GM04504 (cell line): ENCODE measurements around the gene ZEB2.

ENCODE experiments used
- DNase-seq: peaks from one replicate; pipeline ENCODE4 v3.0.0-alpha.2; 2012; ENCODE audit warnings: low read depth

ZEB2 gene

DNA sequence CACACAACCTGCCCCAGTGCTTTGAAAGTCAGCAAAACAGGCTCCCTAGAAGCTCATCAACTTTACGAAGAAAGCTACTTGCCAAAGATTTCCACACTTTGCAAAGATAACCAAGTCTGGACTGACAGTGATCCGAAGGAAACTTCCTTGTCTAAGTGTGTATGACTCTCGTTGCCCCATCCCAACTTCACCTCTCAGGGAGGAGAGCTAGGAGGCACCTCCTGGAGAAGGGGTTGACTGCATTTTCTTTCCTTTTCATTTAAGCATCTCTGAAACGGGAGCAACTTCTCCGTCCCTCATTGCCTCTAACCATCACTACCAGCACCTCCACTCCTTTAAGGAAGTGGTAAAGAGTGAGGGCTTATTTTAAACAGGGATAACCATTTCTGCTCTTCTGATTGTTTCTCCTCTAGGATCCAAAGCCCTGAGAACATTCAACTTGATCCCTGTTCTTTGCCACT is 7.0 kb downstream of the ZEB2 start:
- no peak for DNase-seq

DNA sequence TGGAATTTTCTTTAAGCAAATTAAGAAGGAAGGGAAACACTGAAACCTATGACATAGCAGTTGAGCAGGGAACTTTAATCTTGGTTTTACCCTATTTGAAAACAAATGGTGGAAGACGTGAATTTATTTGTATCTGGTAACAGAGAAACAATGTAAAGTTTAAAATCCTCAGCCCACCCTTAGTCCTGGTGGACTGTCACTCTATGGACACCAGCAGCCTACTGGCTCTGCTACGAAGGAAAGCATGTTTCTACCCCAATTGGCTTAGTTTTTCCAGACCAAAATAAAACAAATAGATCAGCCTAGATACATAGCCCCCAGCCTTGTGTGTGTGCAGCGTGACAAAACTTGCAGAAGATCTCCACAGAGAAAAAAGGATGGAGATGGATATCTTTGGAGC is 7.4 kb downstream of the ZEB2 start:
- DNase-seq = no peak

DNA sequence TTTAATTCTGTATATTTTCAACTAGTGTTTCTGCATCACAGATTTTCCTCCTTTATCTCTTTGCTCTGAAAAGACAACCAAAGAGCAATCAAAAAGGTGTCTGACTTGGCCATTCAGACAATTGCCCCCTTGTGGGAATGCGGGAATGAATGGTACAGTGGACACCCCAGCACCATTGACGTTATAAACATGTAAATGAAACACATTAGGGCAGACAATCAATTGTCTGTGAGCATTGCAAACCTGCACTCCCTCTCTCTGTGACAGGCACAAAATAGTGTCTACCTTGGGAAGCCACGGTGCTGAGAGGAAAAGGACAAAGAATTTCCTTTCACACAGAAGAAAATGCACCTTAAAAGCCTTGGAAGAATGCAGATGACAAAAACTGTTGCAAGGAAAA is 8.0 kb downstream of the ZEB2 start:
- DNase-seq = no peak

DNA sequence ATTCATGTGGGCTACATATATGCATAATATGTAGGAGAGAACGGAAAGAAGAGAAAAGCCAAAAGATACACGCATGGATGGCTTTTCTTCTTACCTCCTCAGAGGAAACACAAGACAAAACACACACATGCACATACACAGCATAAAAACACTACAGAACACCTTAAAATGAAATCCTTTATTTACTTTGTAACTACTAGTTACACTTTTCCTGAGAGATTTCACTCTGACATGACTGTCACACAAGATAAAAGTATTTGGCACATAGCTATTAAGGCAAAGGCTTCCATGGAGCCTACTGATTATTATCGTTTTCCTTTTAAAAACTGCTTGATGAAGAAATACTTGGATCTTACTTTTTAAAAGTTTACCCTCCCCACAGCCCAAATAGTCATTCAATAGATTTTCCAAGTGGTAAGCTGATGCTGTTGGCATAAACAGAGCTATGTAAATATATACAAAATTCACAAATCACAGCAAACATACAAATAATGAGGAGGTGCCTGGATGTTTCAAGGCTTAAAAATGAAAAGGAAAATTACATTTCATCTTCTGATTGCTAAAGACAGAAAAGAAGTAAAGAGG is 8.6 kb downstream of the ZEB2 start:
- DNase-seq = no peak

DNA sequence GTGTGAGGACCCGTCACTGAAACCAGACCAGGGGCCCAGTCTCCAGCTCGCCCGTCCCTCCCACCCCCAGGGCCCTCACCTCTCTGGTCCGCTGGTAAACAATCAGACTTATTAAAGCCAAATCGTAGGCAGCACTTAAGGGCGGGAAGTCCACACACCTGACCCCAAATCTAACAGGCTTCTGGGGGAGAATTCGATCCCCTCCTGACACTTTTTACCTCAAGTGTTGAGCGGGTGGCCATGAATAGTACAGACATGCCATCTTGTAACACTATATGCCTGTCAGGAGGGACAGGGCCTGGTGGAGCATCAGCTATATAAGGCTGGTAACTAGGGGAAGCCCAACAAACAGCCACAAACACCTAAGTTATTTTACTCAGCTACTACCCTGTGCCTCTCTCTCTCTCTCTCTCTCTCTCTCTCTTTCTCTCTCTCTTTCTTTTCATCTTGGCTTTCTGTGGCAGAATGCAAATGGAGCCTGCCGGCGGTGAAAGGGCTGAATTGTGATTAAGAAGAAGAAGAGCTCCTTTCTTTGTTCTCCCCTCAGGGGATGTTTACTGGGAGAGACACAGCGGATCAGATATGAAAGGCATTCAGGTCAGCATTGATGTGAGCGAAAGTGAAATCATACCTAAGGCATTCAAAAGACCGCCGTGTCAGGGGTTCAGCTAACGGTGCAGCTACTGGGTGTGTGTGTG is 9.5 kb downstream of the ZEB2 start:
- DNase-seq = no peak

DNA sequence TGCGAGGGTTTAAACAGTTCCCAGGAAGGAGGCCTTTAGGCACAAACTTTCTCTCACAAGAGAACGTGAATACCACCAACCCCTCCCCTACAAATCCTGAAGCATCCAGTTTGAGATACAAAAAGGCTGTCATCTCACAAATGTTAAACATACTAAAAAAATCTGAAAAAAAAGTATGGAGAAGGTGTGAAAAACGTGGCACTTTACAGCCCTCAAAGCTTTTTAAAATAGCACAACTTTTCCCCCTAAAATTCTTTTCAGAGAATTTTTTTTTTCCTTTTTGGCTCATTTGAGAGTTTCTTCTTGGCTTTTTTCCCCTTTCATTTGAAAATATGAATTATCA is 10.1 kb downstream of the ZEB2 start:
- DNase-seq = no peak

DNA sequence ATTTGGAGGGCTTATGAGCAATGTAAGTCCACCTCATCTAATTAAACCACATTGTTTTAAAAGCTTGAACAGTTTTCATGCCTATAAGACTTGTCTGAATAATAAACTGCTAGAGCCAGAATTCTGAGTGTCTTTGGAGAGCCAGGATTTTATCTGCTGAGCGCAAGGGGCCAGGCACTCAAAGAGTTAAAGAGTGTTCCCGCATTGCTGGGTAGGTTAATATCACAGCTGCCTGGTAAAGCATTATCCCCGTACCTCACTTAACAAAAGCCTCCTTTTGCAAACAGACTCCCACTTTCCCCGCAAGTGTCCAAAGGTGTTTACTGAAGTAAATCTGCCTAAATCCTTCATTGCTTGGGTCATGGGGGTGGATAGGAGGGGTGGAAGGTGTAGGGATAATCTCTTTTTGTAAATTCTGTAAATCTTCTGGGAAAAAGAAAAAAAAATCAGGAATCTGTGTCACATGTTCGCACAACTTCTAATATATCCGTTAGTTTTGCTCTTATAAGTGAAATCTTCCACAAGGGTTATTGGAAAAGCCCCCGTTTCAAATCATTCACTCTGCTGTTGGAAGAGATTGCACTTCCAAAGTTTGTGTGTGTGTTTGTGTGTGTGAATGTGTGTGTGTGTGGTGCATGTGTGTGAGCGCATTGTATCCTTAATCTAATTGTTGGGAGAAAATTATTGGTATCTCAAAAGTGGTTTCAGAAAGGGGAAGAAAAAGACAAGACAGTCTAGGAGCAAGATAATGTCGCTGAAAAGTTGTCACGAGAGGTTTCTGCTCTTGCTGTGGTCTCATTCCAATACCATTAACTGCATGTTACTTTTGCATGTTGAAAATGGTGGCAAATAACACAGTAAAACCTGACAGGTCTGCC is 10.7 kb downstream of the ZEB2 start:
- no peak for DNase-seq

DNA sequence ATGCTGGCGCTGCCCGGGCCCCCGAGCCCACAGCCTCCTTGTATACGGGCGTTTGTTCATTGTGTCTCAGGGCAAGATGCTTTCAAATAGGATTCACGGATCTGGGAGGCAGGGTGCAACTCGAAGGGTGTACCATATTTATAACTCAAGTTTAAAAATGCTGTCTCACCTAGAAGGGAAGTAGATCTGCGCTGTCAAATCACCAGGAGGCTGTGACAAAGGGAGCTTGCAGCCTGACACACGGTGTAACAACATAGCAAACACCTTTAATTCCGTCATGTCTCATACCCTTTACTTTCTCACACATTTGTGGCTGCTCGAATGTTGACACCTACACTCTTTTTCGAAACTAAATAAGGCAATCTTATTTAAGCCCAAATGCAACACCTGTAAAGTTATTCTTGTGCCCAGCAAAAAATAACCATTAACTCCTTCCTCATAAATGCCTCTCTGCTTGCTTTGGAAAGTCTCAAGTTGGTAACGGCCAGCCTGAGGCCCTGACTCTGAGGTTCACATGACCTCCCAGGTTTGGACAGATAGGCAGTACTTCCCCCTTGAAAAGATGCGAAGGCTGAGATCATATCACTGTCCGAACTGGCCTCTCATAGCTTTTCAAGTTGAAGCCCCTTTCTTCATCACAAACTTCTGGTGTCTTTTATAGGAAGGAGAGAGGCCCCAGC is 11.6 kb downstream of the ZEB2 start:
- DNase-seq = no peak

DNA sequence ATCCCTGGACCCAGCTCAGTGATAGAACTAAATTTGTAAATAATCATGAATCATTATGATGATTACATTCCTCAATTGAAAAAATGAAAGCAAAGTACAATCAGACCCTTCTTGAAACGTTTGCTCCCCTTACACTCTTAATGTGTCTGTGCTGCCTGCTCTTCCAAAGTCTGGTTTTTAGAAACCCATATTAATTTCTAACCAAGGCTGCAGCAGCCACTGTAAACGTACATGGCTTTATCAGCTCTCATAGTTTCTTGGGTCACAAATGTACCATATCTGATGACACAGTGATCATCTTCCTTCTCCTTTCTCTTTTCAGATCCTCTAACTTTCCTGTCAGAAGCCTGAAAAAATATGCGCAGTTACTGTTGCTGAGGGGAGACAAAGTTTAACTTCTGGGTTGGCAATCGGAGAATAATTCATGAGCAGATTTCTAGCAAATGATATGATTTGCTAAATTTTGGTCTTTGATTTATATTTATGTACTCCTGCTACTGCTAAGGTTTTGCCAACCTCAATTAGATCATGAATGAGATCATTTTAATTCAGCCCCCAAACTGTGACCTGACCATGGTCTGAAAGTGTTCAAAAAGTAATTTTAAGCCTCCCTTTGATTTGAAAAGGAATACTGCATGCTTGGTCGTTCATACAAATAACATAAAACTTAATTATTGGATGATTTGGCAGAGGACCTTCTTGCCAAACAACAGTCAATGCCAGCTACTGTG is 12.3 kb downstream of the ZEB2 start:
- no peak for DNase-seq

DNA sequence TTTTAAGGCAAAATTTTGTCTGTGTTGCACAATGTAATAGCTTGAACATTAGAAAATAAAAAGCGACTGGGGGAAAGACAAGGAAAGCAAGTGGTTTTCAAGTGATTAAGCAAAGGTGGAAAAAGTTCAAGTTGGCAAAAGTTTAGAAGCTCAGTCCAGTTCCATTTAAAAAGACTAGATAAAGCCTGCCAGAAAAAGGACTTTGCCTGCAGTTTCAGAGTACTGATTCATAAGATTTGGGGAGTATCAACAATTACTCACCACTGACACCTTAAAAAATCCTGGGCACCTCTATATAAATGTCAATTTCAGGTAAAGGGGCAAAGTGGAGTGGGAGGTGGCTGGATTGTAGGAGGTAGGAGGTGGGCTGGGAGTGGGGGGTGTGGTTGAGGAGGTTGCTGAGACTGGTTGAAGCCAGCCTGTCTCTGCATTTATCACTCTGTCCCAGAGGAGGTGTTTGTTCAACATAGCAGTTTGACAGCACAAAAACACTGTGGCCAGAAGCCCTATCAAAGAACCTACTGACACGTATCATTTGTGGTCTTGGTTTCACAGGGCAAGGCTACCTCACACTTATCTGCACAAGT is 14.6 kb downstream of the ZEB2 start:
- no peak for DNase-seq

DNA sequence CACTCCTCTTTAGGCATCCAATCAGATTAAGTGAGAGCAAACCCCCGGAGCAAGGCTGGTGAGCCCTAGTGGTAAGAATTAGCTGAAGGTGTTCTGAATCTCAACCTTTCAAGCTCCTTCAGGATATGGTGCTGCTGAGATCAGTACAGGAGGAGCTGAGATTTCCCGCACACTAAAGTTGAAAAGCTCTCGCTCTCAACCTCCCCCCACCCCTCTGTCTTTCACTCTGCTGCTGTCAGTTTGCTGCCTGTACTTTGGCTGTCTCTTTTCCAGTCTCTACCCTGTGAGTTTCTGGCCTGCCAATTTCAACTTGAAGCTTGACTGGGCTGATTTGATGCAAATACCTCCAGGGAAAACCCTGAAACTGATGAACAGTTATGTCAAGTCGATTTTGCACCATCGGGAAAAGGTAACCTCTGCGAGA is 15.7 kb downstream of the ZEB2 start:
- no peak for DNase-seq

DNA sequence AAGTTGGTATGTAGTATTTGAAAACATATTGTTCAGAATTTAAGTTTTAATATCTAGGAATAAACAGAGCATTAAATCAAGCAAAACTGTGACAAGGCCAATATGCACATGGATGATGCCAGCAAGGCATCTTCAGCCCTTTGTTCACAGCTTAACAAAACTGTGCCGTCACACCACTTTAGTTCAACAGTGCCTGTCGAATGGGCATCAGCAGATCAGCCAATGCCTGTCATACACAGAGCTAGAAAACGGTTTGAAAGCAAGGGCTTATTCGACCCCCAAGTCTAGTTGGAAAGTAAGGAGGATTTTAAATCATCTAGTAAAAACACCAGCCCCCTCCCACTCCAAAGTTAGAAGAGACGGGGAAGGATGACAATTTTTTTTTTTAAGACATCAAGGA is 16.7 kb downstream of the ZEB2 start:
- no peak for DNase-seq

DNA sequence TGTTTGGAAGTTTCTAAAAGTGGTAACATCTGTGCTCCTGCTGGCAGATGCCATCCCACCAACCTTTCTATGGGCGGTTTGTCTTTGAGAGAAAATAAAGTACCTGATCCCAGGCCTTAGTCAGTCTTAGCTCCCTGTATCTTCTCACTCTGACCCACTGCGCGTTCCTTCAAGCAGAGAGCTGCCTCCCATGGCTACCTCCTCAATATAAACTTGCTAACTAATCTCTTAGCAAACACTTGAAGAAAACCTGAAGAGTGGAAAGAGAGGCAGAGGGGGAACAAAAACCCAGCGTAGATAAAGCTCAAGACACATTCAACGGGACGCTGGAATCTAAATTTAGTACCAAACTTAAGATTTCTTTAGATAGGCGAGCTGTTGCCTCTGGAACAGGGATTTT is 17.6 kb downstream of the ZEB2 start:
- DNase-seq = no peak

DNA sequence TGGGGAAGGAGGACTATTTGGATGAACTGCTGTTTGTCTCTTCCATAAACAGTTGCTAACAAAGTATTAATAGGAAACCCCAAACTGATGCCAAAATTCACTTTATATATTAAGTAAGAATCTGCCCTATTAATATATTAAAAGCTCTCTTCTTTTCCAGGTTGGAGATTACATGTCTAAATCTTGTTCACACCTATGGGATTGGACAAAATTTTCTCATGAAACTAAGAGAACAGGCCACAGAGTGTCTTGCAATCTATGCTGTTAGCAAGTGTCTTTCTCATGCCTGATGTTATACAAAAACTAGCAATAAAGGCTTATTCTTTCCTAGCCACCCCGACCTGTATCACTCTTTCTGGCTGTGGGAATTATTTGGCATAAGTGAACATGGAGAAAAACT is 18.3 kb downstream of the ZEB2 start:
- DNase-seq = no peak

DNA sequence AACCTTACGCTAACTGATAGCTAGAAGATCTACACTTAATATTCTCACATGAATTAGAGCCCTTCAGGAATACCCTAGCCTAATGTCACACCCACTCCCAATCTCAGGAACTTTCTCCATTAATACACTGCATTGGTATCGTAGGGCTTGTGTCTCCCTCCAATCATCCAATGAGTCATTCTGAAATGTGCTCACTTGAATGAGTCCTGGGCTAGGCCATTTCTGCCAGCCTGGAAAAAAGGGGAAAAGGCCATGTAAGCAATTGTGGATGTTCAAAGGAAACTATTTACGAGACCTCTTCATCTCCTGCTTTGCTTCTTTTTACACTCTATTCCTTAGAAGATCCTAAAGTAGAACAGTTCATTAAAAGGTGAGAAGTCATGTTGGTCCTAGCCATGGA is 18.8 kb downstream of the ZEB2 start:
- no peak for DNase-seq

DNA sequence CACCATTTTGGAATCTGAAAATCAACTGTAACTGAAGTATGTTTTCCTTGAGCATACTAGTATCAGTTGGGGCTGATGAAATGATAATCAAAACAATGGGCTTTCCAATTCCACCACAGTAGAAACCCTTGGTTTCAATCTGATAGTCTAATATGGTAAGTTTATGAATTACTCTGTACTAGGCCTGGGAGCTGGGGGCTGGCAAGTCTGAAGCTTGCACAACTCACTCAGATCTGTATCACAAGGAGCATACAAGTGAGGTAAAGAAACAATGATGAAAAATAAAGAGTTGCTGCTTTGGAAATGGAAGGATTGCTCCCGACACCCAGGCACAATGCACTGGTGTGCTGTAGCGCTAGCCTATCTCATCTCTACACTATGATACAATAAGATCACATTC is 19.4 kb downstream of the ZEB2 start:
- DNase-seq = no peak

DNA sequence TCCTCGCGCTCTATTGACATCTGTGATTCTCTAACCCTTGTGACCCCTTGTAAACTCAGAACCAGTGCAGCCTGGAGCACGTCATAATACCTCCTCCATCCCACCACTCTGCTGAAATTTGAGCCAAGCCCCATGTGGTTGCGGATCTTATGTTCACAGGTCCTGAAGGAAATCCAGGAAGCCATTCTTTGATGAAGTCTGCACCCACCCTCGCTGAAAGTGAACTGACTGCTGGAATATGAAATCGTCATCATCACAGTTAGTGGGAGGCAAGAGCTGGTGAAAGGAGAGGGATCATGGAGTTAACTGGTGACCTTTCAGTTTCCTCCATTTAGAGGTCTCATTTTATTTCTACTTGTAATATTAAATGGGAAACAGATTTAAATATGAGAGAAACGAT is 21.6 kb downstream of the ZEB2 start:
- DNase-seq = no peak

DNA sequence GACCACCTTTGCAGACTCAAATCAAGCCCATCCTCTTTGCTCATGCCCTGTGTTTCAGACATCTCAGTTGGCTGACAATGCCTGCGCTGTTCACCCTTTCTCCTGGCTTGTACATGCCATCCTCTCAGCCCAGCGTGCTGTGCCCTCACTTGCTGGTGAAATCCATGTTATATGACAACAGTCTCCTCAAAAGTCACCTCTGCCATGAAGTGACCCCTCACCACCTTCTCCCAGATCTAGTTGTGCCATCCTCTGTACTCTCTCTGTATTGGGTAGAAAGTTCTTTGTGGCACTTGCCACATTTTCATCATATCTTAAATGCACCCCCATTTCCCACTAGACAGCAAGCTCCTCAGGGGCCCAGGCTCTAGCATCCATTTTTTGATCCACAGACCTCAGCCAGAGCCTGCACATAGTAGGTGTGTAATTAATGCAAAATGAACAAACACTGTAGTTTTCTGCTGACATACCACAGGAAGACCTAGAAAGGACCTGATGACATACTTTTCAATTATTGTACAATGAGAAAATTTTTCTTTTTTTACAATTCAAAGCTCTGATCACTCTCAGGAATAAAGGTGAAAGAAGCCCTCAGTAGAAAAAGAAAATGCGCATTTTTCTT is 22.8 kb downstream of the ZEB2 start:
- no peak for DNase-seq

DNA sequence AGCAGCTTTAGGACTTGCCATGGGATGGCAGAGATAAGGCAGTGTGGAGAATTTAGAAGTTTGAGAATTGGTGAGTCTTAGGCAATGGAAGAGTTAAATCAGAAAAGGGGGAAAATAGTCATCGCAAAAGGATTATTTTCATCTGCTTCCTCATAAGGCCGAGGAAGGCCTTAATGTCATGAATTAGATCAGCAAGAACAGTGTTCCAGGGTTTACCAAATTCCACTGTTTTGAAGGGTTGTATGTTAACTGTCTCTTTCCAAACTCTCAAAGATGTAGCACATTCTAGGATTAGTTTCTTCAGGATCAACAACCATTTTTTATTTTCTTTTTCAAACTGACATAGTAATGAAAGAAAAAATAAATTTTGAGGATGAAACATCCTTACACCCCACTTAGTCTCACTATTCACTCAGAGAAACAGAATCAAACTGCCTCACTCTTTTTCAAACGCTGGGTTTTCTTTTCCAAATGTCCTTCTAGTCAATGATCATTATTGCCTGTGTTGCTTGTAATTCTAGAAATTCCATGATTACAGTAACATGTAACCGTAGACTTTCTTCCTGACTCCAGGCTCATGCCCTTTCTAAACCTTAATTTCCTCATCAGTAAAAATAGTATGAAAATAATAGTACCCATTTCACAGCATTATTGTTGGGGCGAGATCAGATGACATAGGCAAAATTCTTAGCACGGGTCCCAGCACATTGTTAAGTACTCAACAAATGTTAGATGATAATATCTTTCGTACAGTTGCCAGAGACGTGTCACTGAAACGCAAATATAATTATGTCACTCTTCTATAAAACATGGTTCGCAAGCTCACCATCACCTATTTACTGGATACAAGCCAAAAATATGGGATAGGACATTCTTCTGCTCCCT is 23.6 kb downstream of the ZEB2 start:
- no peak for DNase-seq
